HS-27A (cell line): Measurements from ENCODE around the gene NIP7.
"Not testable (repeated sequence)": the region's sequence is repeated elsewhere in the genome, so short reads cannot be mapped to it uniquely, and the experiment has no call there.

ENCODE experiments used
- DNase-seq: peaks from one replicate; pipeline ENCODE4 v3.0.0-alpha.2; 2012; ENCODE audit warnings: low read depth, missing footprints

Gene NIP7

DNA sequence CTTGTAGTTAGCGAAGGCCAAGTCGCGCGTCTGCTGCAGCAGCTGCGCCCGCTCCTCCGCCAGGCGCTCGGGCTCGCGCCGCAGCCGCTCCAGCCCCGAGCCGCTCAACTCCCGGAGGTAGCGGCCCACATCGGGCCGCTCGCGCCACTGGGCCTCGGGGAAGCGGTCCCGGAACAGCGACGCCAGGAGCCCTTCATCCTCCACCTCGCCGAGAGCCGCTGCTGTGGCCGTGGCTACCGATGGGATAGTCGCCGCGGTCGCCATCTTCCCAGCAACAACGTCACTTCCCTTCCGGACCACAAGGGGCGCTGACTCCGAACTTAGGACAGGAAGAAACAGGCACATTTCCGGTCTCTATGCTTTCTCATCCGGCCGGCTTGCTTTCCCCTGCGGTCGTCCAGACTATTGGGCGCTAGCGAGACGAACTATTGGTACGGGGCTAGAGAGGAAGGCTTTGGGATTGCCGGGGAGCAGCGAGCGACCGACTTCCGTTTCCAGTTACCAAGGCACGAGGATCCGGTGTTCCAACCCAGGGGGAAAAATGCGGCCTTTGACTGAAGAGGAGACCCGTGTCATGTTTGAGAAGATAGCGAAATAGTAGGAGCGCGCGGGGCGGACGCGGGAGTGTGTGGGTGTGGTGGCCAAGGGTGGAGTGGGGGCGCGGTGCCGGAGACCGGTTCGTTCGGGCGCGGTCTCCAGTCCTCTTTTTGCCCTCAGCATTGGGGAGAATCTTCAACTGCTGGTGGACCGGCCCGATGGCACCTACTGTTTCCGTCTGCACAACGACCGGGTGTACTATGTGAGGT, at the start of gene NIP7, which contains the start of gene COG8:
Gene NIP7 (plus strand): TSS at position 484 of the 806 bp plus-strand sequence. CDS start 58 bp downstream, at position 542.
Gene COG8 (minus strand): TSS at position 276 of the 806 bp plus-strand sequence. CDS start 12 bp downstream, at position 264.
- peak; percentile 96 for DNase-seq

DNA sequence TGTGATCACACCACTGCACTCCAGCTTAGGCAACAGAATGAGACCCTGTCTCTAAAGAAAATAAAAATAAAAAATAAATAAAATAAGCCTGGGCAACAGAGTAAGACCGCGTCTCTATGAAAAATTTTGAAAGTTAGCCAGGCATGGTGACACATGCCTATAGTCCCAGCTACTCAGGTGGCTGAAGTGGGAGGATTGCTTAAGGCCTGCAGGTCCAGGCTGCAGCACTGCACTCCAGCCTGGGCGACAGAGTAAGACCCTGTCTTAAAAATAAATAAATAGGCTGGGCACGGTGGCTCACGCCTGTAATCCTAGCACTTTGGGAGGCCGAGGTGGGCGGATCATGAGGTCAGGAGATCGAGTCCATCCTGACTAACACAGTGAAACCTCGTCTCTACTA, 47.9 kb upstream of the NIP7 start:
- DNase-seq: not testable (repeated sequence)

DNA sequence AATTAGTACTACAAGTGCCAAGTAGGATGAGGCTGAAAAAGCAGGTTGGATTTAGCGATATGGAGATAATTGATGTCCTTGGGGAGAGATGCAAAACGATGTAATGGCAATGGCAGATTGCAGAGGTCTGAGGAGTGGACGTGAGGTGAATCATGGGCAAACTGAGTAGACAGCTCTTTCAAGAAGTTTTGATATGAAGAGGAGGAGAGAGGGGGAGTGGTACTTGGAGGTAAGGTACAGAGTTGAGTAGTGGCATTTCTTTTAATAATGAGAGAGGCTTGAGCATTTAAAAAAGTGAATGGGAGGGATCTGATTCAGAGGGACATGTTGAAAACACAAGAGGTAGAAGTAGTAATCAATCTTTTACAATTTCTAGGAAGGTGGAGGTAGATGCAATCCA, 46.2 kb upstream of the NIP7 start:
- DNase-seq: no peak

DNA sequence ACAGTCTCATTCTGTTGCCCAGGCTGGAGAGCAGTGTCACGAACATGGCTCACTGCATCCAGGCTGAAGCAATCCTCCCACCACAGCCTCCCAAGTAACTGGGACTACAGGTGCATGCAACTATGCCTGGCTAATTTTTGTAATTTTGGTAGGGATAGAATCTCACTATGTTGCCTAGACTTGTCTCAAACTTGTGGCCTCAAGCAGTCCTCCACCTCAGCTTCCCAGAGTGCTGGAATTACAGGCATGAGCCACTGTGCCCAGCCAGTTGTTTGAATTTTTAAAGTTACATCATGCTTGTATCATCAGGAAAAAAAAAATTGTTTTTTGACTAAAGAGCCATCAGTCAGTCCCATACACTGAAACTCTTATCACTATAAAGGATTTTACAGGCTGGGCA, 45.5 kb upstream of the NIP7 start:
- DNase-seq: no peak

DNA sequence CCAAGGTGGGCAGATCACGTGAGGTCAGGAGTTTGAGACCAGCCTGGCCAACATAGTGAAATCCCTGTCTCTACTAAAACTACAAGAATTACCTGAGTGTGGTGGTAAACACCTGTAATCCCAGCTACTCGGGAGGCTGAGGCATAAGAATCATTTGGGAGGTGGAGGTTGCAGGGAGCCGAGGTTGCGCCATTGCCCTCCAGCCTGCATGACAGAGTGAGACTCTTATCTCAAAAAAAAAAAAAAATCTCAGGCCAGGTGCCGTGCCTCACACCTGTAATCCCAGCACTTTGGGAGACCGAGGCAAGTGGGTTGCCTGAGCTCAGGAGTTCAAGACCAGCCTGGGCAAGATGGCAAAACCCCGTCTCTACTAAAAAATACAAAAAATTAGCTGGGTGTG, 42.8 kb upstream of the NIP7 start:
- not testable (repeated sequence) for DNase-seq

DNA sequence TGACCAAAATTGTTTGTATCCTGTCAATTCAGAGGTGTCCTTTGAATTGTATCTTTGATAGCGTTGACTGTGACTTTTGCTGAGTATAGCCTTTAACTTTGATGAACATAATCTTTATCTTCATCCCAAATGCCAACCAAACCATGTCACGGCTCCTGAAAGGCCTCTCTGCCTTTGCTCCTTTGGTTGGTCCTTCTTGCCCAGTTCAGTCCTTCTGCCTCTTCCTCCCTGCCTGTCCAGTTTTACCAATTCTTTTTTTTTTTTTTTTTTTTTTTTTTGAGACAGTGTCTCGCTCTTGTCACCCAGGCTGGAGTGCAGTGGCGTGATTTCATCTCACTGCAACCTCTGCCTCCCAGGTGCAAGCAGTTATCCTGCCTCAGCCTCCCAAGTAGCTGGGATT, 41.3 kb upstream of the NIP7 start:
- DNase-seq: no peak

DNA sequence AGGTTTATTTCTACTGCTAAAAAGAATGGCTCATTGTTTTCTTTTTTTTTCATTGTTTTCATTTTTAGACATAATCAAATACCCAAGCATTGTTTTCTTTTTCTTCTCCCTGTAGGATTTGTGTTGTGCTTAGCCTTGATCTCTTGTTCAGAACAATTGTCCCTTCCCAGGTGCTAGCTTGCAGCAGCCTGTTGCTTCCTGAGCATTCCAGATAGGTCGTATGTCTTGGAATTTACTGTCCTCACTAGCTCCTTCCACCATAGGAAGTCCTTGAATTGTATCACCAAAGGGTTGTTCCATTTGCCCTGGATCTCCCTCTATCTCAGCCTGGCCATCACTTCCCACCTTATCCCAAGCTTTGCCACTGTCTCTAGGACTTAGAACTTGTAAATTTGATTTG, 38.4 kb upstream of the NIP7 start:
- DNase-seq: no peak

DNA sequence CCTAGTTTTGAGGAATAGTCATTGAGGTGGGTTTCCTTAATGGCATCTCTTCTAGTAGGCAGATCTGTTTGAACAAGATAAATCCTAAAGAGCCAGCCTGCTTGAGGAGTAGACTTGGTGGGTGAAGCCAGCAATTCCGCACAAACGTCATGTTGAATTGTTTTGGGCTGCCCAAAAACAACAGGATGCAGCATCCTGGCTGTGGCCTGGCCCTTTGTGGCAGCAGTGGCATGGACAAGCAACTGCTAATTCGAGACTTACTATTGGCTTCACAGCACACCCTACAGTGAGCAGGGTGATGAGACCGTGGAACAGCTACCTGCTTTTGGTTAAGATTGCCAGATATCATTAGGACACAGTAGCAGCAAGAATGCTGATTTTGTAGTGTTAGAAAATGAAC, 37.7 kb upstream of the NIP7 start:
- no peak for DNase-seq

DNA sequence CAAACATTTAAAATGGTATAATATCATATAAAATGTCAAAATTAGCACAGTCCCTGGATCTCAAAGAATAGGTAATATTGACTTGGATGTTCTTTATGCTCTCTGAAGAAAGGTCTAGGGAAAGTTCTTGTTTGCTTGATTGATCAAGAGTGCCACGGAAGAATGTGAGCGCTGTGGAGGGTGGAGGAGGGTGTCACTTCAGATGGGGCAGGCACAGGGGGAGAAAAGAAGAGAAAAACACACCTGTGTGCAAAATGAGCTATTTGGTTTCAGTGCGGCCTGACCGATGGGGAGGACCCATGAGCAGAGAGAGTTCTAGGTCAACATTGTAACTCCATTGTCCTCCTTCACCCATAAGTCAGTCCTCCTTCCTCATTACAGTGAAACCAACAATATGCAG, 37.3 kb upstream of the NIP7 start:
- no peak for DNase-seq

DNA sequence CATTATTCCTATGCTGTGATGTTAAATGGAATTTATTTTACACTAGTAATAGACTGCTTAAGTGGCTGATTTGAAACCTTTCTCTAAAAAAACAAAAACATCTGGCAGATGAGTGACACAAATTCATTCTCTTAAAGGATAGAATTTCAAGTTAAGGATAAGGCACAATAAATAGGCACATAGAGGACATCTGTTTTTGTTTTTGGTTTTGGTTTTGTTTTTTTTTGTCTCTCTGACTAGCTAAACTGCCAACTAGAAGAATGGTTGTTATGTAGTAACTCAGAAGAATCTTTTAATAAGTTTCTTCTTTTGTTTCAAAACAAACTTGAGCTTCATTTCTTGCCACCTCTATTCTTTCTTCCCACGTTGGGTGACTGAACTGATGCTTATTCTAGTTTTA, 33.5 kb upstream of the NIP7 start:
- no peak for DNase-seq

DNA sequence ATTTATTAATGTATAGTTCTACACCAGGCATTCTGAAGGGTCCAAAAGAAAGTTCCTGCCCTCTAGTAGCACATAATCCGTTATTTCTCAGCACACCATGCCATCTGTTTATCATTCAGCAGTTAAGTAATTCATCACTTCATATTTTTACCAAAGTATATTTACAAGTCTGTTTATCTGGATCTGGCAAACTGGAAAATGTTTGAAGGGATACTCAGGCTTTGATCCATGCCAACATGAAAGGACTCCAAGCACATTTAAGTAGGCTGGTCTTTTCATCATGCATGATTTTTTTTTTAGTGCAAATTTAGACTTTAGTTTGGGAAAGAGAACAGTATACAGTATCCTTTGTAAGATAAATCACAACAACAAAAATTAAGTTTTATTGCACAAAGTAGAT, 32.5 kb upstream of the NIP7 start:
- DNase-seq: no peak

DNA sequence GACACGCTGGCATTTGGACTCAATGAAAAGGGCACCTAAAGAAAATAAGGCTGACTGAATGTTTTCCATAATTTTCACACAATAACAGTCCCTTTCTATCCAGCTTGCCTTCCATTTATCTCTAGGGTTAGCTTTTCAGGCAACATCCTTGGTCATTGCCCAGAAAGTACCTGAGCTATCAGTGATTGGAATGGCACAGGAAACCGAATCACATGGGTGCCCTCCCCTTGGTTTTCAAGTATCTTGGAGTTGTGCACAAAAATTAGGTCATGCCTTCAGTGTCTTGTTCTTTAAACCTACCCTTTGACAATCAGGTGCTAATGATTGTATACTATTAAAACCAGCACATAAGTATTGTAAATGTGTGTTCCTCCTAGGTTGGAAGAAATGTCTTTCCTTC, 31.7 kb upstream of the NIP7 start:
- no peak for DNase-seq

DNA sequence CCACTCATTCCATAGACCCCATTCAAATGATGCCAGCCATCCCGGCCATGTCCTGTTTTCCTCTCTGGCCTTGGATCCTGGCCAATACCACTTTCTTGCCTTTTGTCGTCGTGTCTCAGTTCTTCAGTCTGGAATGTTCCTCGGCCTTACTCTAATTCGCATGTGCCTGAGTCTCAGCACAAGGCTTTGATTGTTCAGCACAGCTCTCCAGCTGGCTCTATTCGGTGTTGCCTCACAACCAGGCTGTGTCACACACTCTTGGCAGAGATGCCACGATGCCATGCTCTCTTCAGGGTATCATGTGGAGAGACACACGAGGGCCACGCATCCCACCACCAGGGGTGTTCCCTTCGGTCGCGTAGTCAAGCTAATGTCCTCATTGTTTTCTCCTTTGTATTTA, 30.3 kb upstream of the NIP7 start:
- no peak for DNase-seq

DNA sequence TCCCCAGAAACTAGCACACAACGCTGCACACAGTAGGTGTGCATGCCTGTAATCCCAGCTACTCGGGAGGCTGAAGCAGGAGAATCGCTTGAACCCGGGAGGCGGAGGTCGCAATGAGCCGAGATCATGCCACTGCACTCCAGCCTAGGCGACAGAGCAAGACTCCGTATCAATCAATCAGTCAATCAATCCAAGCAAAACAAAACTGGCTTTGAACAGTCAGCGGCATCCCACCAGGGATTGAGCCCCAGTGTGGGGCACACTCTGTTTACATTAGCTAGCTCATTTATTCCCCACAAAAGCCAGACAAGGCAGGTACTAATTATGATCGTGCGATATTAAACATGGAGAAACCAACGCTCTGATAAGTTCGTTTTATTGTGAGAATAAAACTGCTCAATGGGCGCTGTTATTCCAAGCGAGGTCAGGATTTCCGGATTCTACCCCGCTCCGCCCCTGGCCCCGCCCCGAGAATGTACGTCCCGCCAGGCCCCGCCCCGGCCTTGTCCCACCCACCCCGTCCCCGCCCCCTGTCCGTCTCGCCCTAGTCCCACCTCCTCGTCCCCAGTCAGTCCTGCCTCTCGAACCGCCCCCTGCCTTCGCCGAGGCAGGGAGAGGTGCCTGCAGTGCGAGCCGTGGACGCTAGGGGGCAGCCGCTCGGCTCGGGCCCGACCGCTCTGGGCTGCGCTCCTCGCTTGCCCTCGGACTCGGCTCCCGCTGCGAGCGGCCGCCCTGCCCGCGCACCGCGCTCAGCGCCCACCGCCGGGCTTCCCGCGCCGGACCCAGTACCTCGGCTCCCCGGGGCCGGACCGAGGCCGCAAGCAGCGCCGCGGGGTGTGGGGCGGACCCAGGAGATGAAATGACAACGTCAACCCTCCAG, 28.7 kb upstream of the NIP7 start, which contains the start of gene VPS4A:
Gene VPS4A (plus strand): TSS at position 698 of the 880 bp plus-strand sequence. CDS start 162 bp downstream, at position 860.
- DNase-seq: peak; percentile 90

DNA sequence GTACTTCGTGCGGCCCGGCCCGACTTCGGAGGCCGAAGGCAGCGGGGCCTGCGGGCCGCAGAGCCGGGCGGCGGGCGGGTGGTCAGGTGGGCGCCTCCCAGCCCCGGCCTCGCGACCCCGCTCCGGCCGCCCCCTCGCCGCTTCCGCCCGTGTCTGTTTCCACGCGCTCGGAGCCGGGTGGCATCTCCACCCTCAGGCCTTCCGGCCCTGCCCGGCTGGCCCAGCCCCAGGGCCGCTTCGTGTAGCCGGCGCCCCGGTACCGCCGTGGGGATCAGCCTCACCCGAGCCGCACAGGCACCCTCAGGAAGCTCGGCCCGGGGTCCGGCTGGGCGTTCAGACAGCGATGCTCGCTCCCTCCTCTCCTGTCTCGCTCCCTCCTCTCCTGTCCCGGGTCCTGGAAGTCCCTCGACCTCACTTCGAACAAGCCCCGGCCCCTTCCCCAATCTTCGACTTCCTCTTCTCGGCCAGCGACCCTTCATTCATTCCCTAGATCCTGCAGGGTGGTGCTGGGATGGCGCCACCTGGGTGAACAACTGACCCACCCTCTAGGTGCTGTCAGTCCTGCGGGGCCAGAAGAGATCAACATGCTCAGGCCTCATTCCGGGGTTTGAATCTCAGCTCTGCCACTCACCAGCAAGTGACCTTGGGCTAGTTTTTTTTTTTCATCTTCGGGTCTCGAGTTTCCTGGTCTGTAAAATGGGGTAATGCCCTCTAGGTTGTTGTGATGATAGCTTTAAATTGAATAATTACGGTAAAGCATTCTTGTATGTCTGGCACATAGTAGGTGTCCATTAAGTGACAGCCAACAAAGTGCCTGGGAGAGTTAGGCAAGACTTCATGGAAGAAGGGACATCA, 27.8 kb upstream of the NIP7 start:
- no peak for DNase-seq

DNA sequence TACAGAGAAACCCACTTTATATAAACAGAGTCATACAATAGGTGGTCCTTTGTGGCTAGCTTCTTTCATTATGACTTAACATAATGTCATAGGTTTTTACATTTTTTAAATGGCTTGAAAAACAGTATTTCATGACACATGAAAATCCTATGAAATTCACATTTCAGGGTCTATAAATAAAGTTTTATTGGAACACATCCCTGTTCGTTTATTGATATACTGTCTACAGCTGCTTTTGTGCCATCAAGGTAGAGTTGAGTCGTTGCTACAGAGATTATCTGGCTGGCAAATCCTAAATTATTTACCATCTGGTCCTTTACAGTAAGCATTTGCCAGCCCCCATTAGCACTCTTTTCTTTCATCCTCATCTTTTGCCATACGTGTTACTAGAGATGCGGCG, 26.1 kb upstream of the NIP7 start:
- no peak for DNase-seq

DNA sequence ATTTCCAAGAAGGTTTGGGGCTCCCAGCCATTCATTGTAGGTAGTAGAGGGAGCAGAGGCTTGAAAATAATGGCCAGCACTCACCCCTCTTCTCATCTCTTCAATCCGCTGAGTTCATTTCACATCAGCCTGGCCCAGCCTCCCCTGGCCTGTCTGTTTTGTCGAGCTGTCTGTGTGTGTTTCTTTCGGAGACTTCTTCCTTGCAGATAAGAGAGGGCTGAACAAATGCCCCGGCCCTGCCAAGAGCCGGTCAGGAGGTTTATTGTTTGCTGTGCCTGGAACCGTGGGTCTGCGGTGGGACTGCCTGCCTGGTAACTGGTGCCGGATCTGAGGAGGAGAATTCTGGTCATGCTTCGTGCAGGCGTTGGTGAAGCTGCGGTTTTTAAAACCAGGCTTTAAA, 25.0 kb upstream of the NIP7 start:
- DNase-seq: no peak

DNA sequence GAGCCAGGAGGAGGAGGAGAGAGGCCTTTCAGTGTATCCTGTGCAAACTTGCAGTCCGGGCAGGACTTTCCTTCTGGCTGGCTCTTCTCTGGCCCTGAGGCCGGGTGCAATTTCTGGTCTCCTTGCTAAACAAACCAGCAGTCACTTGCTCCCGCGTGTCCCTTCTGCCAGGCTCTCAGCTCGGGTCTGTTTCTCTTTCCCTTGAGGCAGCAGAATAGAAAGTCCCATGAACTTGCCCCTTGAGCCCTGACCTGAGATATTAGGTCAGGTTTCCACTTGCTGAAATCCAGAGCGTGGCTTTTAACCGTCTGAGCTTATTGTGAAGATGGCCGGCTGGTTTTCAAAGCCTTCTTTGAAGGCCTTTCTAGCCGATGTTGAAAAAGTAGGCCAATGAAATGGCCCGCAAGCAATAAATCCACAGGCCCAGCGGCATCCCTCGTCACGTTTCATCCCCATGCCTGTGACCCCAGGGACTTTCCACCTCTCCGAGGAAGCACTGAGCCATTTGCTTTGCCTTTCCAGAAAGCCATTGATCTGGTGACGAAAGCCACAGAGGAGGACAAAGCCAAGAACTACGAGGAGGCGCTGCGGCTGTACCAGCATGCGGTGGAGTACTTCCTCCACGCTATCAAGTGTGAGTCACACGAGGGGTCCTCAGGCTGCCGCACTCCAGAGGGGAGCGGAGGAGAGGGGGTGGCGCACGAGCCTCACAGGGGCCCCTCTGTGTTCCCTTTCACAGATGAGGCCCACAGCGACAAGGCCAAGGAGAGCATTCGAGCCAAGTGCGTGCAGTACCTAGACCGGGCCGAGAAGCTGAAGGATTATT, 23.9 kb upstream of the NIP7 start:
- DNase-seq: no peak

DNA sequence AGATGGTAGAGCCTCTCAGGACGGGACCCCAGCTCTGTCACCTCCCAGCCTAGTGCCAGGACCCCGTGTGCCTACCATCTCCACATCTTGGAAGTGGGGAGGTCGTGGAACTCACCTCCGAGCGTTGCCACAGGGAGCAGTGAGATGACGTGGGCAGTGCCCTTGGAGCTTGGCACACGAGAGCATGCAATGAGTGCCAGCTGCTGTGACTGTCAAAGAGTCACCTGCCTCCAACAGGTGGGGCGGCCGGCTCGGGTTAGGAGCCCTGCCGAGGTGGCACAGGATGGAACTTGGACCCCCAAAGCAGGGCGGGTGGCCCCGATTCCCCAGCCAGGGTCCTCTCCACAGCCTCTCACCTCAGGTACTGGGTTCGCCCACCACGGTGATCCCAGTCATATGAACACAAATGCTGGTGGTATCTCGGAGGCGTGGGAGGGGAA, 23.0 kb upstream of the NIP7 start:
- no peak for DNase-seq

DNA sequence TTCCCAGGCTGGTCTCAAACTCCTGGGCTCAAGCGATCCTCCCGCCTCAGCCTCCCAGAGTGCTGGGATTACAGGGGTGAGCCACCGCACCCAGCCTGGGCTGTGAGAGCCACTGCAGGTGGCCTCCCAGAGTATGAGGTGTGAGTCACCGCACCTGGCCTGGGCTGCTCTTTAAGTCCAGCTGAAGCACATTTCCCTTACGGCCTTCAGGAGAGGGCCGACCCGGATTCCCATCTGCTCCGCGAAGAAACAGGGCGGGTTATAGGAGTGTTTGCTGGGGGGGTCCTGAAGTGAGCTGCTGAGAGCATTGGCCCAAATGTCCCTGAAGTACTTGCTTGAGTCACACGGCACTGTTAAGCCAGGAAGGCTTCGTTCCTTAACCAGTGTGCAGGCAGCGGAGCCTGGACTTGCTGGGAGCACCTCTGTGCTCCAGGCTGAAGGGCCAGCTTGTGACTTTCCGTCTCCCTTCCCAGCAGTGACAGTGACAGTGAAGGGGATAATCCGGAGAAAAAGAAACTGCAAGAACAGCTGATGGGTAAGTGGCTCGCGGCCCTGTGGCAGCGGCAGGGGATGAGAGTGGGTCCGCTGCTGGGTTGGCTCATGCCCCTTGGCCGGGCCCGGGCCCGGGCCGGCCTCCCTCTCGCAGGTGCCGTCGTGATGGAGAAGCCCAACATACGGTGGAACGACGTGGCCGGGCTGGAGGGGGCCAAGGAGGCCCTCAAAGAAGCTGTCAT, 21.2 kb upstream of the NIP7 start:
- DNase-seq: no peak
